GM12873 (cell line): ENCODE results near the gene CACNA2D1.

Experiments used
- TF ChIP-seq, protein P1 (sequence below): IDR thresholded peaks from 2 replicates; pipeline ENCODE4 v1.5.1; 2012; ENCODE audit warnings: low read depth, mild to moderate bottlenecking, moderate library complexity, low read length, control low read depth; ENCODE audit not compliant: insufficient read depth; ENCODE audit errors: missing control alignments

Gene CACNA2D1

DNA sequence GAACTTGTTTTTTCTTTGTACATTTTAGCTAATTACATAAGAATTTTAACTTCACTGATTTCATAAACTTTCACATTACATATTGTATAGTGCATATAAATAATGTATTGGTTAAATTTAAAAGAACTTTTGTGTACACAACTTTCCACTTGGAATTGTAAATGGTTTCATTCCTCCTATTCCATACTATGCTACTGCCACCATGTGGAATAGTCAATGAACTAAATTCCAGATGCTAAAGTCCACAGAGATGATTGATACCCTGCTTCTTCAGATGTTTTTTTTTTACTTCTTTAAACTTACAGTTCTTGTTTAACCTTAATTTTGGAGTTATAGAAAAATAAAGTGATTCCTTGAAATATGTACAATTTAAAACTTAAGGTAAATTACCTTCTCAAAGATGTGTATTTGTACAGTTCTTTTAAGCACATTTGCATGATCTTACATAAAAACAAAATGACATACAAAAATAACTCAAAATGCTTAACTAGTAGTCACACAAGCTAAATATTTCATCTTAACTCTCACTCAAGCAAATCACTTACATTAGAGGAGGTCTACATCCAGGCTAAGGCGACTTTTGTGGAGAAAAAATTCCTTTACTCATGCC lies 426.1 kb downstream of the CACNA2D1 start:
- TF ChIP-seq, protein P1, sequence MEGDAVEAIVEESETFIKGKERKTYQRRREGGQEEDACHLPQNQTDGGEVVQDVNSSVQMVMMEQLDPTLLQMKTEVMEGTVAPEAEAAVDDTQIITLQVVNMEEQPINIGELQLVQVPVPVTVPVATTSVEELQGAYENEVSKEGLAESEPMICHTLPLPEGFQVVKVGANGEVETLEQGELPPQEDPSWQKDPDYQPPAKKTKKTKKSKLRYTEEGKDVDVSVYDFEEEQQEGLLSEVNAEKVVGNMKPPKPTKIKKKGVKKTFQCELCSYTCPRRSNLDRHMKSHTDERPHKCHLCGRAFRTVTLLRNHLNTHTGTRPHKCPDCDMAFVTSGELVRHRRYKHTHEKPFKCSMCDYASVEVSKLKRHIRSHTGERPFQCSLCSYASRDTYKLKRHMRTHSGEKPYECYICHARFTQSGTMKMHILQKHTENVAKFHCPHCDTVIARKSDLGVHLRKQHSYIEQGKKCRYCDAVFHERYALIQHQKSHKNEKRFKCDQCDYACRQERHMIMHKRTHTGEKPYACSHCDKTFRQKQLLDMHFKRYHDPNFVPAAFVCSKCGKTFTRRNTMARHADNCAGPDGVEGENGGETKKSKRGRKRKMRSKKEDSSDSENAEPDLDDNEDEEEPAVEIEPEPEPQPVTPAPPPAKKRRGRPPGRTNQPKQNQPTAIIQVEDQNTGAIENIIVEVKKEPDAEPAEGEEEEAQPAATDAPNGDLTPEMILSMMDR, result no peak

DNA sequence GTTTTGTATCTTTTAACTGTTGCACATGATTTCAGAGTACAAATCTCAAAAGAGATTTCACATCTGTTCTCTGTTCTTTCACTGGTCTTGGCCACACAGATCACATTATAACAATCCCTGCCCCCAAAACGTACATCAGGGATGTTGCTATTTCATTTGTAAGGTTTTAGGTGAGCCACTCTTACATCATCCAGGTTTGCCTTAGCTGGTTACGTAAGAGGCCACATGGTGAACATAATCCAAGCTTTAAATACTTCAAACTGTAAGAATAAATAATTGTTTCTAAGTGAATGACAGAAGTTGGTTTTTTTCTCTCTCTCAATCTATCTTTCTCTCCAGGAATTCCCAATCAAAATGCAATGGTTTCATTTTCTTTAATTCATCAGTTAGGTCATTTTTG lies 427.8 kb downstream of the CACNA2D1 start:
- TF ChIP-seq, protein P1, result no peak

DNA sequence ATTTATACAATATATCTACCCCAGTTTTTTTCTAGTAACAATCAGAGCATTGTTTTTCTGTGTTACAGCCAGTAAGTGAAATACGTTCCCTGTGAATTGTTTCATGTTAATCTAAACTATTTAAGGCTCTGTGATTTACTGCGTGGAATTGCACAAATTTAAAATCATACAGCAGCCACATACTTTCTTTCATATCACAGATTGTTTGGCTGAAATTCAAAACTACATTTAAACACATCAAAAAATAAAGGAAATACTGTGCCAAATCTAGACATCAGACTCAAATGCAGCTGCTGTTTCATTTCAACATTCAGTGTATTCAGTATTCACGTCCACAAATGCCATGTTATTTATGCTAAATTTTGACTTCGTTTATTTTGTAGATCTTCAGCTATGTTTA lies 431.1 kb downstream of the CACNA2D1 start:
- TF ChIP-seq, protein P1, result no peak

DNA sequence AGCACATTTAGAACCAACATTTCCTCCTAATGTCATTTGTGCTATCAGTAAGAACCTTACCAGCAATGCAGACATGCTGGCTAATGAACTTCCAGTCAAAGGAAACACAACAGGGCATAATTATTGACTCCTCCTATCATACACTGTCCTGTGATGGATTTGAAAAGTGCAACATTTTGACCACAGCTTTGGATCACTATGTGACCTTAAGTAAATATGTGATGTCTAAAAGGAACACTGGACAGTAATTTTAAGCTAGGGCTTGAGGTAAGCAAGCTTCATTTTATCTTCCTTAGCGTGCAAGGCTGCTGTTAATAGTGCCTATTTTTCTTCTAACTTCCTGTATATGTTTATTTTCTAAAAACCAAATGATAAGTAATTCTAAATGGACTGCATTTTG lies 433.2 kb downstream of the CACNA2D1 start:
- TF ChIP-seq, protein P1, result no peak

DNA sequence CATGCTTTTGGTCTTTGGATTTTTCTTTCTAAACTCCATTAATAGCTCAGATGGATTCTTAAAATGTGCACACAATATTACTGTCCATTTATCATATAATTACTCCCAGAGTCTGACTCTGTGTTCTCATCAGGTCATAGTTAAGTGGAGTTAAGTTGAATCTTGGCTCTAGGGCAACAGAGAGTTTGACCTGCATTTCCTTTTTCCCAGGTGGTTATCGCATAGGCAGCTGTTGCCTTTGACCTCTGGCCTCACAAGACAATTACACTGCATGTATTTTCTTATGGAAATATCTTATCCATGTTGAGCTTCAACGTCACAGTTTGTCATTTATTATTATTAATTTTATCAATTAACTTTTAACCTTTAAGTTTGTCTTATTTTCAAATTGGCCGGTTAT lies 436.3 kb downstream of the CACNA2D1 start:
- TF ChIP-seq, protein P1, result no peak

DNA sequence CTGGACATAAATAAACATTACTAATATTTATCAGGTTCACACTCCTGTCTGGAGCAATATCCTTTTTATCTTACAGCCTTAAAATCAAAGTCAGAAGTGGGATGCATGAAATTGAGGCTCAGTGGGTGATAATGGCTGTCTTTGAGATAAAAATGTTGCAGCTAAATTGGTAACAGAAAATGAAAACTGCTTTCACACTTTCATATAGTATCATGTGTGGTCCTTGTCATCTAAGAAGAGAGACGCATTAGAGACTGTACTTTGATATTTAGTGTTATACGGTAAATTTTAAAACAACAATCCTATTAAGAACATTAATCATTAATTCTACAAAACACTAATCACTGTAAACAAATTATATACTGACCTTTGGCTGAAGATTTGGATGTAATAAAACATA lies 438.5 kb downstream of the CACNA2D1 start:
- TF ChIP-seq, protein P1, result no peak

DNA sequence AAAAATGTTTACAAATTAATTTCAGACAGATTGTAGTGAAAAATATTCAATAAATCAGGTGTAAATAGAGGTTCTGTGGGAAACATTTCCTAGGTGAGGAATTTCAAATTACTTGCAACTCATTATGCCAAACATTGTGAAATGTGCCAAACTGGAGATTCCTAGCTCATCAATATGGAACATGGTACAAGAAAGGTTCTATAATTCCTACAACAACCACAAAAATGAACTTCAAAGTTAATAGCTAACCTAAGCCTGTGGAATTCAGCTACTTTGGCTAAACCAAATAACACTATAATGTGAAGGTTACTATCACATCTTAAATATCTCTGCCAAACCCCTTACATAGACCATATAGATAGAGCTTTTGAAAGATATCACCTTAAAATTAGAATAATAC lies 450.4 kb downstream of the CACNA2D1 start:
- TF ChIP-seq, protein P1, result no peak
